GM12891 (cell line): ENCODE measurements around the gene WBP4.

Source experiments
- PAX5 ChIP-seq: IDR thresholded peaks from 2 replicates; pipeline ENCODE4 v1.6.1; 2011; ENCODE audit warnings: low read length, moderate library complexity, mild to moderate bottlenecking; ENCODE audit not compliant: insufficient read depth, severe bottlenecking
- POLR2A ChIP-seq: IDR thresholded peaks from 2 replicates; pipeline ENCODE4 v1.6.1; 2011; ENCODE audit warnings: low read depth, low read length, control low read depth
- POLR2AphosphoS5 ChIP-seq: IDR thresholded peaks from 2 replicates; pipeline ENCODE4 v1.6.1; 2011; ENCODE audit warnings: low read depth, low read length, control low read depth
- POU2F2 ChIP-seq: IDR thresholded peaks from 2 replicates; pipeline ENCODE4 v1.6.1; 2011; ENCODE audit warnings: low read depth, mild to moderate bottlenecking, control low read depth, low read length, moderate library complexity
- SPI1 ChIP-seq: IDR thresholded peaks from 2 replicates; pipeline ENCODE4 v1.6.1; 2011; ENCODE audit warnings: low read depth, low read length, control low read depth
- TAF1 ChIP-seq: IDR thresholded peaks from 2 replicates; pipeline ENCODE4 v1.6.1; 2011; ENCODE audit warnings: low read depth, low read length, control low read depth

DNA sequence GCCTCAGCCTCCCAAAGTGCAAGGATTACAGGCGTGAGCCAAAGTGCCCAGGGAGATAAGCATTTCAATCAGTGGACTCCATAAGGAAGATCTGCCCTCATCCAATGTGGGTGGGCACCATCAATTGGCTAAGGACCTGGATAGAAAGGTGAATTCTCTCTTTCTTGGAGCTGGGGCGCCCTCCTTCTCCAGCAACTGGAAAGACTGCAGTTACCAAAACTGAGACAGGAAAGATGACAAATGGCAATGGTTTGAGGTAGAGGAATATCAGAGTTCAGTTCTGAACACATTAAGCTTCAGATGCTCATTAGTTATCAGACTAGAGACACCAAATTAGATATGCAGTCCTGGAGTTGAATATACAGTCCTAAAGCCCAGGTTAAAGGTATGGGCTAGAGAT is 31.7 kb upstream of the WBP4 start:
- TF ChIP-seq POLR2A (no peak), TAF1 (no peak), POLR2AphosphoS5 (no peak), PAX5 (no peak), SPI1 (no peak), POU2F2 (no peak)
